ENCODE data around the gene SCYGR8. TPM values are rescaled to one million over a fixed set of nuclear protein-coding genes. Genes with fewer than 3 reads are reported as not detected.

Gene SCYGR8
- total RNA-seq, 1 experiment from 2014 or later = not detected

- H3K27me3 Mint-ChIP-seq (ENCODE audit: unreplicated experiment) = no peaks in the 10 kb centered on the region
- intact Hi-C loops (cut with micrococcal nuclease; ENCODE audit: unreplicated experiment) = loop anchor here (1.0 to 10.0 kb wide), 4 partner anchors 46 to 290 kb away; partner anchors contain the start of gene AGFG1
- H3K4me3 Mint-ChIP-seq (ENCODE audit: low read depth, unreplicated experiment) = peak overlapping the region; percentile 12
Measured at GRCh38 chr2:227761740-227762476, 16.2 kb downstream of the SCYGR8 start.

GRCh38 chr2:227765788-227766372 lies 20.2 kb downstream of the SCYGR8 start:
- CTCF ChIA-PET = interaction anchor here (0.6 to 2.8 kb wide), 21 partner anchors 8 to 528 kb away, joined by 3 to 64 read pairs (median 5); no protein-coding TSS in a partner anchor
- Mint-ChIP-seq H3K27me3 (ENCODE audit: unreplicated experiment) (no peaks in the 10 kb centered on the region), H3K36me3 (ENCODE audit: insufficient read depth, unreplicated experiment) (peaks cover 9% of the 10 kb centered on the region), H3K9me3 (ENCODE audit: low read depth, unreplicated experiment) (peaks cover 1% of the 10 kb centered on the region), H3K4me1 (ENCODE audit: low read depth, unreplicated experiment) (peaks cover 44% of the 10 kb centered on the region), H3K4me3 (ENCODE audit: low read depth, unreplicated experiment) (no peak overlapping the region), H3K27ac (ENCODE audit: unreplicated experiment) (peak overlapping the region; percentile 7)
- DNase-seq = no peak
- intact Hi-C loops (cut with micrococcal nuclease; ENCODE audit: unreplicated experiment) = loop anchor here (1.0 to 10.0 kb wide), 4 partner anchors 108 to 360 kb away; no protein-coding TSS in a partner anchor
- no TSS peak for BruUV-seq (replicated peaks)
- TF ChIP-seq CTCF (IDR thresholded peaks at IDR 0.05; ENCODE audit: unreplicated experiment) = no peak

More at GRCh38 chr2:227761740-227762476, 16.2 kb downstream of the SCYGR8 start:
- H3K27ac Mint-ChIP-seq (ENCODE audit: unreplicated experiment) = peak overlapping the region; percentile 98
- H3K36me3 Mint-ChIP-seq (ENCODE audit: insufficient read depth, unreplicated experiment) = peaks cover 21% of the 10 kb centered on the region
- CTCF ChIA-PET = interaction anchor here (0.7 to 1.8 kb wide), 11 partner anchors 34 to 610 kb away, joined by 3 to 10 read pairs (median 4); no protein-coding TSS in a partner anchor
- TSS peak; percentile 93 for BruUV-seq (replicated peaks)
- no peak for TF ChIP-seq CTCF (IDR thresholded peaks at IDR 0.05; ENCODE audit: unreplicated experiment)
- peaks cover 2% of the 10 kb centered on the region for H3K9me3 Mint-ChIP-seq (ENCODE audit: low read depth, unreplicated experiment)
- DNase-seq = peak; percentile 34
- peaks cover 53% of the 10 kb centered on the region for H3K4me1 Mint-ChIP-seq (ENCODE audit: low read depth, unreplicated experiment)

- H3K27ac Mint-ChIP-seq (ENCODE audit: unreplicated experiment) = peak overlapping the region; percentile 7
- CTCF ChIA-PET = interaction anchor here (0.6 to 2.8 kb wide), 22 partner anchors 8 to 528 kb away, joined by 3 to 64 read pairs (median 5); no protein-coding TSS in a partner anchor
- intact Hi-C loops (cut with micrococcal nuclease; ENCODE audit: unreplicated experiment) = loop anchor here (1.0 to 10.0 kb wide), 4 partner anchors 108 to 360 kb away; no protein-coding TSS in a partner anchor
Measured at GRCh38 chr2:227766373-227766883, 20.7 kb downstream of the SCYGR8 start.

More at GRCh38 chr2:227766373-227766883, 20.7 kb downstream of the SCYGR8 start:
- Mint-ChIP-seq H3K9me3 (ENCODE audit: low read depth, unreplicated experiment) (no peaks in the 10 kb centered on the region), H3K36me3 (ENCODE audit: insufficient read depth, unreplicated experiment) (peaks cover 6% of the 10 kb centered on the region), H3K4me3 (ENCODE audit: low read depth, unreplicated experiment) (no peak overlapping the region), H3K4me1 (ENCODE audit: low read depth, unreplicated experiment) (peaks cover 38% of the 10 kb centered on the region), H3K27me3 (ENCODE audit: unreplicated experiment) (no peaks in the 10 kb centered on the region)
- TF ChIP-seq CTCF (IDR thresholded peaks at IDR 0.05; ENCODE audit: unreplicated experiment) = peak; percentile 91
- DNase-seq = peak; percentile 90
- no TSS peak for BruUV-seq (replicated peaks)
